GM12872 (cell line): ENCODE measurements around the gene SNX13.

Experiments
- TF ChIP-seq, protein P1 (sequence below): IDR thresholded peaks from 3 replicates; pipeline ENCODE4 v1.5.1; 2011; ENCODE audit warnings: low read depth, mild to moderate bottlenecking, low read length, moderate library complexity; ENCODE audit not compliant: insufficient read depth

Gene SNX13

DNA sequence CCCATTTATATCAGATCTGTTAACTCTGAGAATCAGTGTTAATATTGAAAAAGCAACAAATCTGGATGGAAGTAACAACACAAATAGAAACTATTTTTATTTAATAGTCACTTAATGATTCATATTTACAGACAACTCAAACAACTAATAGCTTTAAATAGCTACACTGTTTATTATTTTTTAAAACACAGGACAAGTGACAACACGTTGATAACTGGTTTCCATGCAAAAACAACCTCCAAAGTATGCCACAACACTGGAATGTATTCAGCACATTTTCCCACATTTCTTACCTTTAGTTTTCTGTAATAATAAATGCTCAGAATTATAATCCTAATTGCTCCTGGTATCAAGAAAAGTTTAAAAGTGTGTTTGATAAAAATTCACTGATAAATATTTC is 4.0 kb downstream of the SNX13 start:
- TF ChIP-seq, protein P1, sequence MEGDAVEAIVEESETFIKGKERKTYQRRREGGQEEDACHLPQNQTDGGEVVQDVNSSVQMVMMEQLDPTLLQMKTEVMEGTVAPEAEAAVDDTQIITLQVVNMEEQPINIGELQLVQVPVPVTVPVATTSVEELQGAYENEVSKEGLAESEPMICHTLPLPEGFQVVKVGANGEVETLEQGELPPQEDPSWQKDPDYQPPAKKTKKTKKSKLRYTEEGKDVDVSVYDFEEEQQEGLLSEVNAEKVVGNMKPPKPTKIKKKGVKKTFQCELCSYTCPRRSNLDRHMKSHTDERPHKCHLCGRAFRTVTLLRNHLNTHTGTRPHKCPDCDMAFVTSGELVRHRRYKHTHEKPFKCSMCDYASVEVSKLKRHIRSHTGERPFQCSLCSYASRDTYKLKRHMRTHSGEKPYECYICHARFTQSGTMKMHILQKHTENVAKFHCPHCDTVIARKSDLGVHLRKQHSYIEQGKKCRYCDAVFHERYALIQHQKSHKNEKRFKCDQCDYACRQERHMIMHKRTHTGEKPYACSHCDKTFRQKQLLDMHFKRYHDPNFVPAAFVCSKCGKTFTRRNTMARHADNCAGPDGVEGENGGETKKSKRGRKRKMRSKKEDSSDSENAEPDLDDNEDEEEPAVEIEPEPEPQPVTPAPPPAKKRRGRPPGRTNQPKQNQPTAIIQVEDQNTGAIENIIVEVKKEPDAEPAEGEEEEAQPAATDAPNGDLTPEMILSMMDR = no peak

- TF ChIP-seq, protein P1 = no peak
Measured at GRCh38 chr7:17934612-17935240, 5.6 kb downstream of the SNX13 start.

DNA sequence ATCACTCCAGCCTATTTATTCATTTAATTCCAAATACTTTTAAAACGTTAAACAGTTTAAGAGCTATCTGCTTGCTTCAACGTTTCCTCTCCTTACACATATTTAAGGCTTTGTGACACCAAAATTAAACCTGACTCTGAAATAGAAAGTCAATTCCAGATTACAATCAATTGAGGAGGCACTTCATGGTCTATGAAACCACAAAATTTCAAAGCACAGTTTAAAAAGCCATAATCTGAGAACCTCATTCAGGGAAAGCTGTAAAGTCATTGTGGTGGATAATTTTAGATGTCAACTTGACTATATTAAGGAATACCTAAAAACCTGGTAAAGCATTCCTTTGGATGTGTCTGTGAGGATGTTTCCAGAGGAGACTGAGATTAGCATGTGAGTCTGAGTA is 6.2 kb downstream of the SNX13 start:
- TF ChIP-seq, protein P1 = no peak

DNA sequence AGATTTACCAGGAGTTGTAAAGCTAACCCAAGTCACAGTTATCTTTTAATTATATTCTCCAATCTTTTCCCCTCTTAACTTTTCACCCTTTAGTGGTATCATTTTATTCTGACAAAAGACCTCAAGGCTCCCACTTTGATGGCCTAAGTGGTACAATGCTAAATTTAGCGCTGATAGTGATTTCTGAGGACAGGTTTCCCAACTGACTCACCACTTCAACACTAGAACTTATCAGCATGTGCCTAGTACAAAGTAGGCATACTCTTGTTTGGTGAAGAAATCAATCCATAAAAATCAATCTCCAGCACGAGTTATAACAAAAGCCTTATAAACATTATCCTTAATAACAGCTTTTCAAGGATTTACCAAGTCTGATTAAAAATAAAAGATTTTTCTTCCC is 7.5 kb downstream of the SNX13 start:
- TF ChIP-seq, protein P1 = no peak

DNA sequence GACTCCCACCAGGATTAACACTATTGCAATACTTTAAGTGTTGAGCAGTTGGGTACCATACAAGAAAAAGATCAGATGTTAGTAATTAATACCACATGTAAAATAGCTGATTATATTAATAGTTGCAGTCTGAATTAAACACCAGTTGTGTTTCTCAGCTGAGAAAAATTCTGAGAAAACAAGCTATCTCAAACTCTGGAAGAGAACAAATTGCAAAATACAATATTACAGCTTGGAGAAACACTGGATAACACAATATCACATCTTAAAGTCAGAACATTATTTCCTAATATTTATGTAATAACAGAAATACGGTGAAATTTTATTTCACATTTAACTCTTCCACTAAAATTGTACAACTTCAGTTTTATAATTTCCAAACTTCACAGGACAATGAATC is 9.2 kb downstream of the SNX13 start:
- TF ChIP-seq, protein P1 = no peak

DNA sequence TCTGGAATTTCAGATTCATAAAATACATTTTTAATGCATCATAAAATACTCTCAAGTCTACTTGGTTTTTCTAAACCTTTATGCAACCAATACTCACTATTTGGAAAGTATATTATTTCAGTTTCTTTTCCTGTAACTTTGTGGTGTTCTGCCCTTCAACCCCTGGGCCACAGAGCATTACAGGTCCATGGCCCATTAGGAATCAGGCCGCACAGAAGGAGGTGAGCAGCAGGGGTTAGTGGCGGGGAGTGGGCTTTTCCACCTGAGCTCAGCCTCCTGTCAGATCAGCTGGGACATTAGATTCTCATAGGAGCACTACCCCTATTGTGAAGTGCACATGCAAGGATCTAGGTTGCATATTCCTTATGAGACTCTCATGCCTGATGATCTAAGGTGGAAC is 9.7 kb downstream of the SNX13 start:
- TF ChIP-seq, protein P1 = no peak

DNA sequence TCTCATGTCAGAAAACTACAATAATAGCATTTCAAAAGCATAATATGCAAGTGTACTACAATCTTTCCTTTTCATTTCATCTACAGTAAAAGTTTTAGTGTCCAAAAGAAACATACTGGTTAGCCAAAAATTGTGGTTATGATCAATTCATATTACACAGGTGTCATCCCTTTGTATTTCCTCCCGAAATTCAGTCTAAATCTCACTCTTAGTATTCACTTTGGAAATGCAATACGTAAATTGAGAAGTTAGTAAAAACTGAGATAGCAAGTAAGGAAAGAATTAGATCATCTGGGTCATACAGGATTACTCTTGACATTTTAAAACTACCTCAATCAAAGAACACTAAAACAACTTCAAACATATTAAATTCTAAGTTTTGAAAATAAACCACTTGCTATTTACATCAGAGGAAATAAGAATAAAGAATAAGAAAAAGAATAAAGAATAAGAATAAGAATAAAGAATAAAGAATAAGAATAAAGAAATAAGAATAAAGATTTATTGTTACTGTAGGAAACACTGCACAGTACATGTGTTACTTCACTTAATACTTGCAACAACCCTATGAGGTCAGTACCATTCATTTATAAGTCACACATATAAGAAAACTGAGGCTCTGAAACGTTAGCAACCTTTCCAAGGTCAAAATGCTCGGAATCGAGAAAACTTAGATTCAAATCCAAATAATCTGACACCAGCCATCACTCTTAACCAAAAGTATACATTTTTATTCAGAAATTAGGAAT is 10.5 kb downstream of the SNX13 start:
- TF ChIP-seq, protein P1 = no peak
